HepG2 (cell line): ENCODE data around the gene PPDPF.

Experiments
- GABPA ChIP-seq, 2 experiments: IDR thresholded peaks; 2 replicates each; pipeline ENCODE4 v1.6.1; 2011 to 2016; ENCODE audit warnings: low read depth in 2 of 2, low read length in 1 of 2, missing biosample characterization in 1 of 2, missing genetic modification characterization in 1 of 2
- PAF1 ChIP-seq: IDR thresholded peaks from 2 replicates; pipeline ENCODE4 v1.6.1; 2016; ENCODE audit warnings: missing genetic modification reagents, missing compliant biosample characterization
- SP1 ChIP-seq, 2 experiments: fragments of 450-650 bp in 1 of 2; sonication (generic) in 1 of 2; formaldehyde crosslinking in 1 of 2; IDR thresholded peaks; 2 replicates each; pipeline versions ENCODE4 v1.4.0 to v1.6.1; 2016 to 2020; ENCODE audit warnings: missing genetic modification reagents in 1 of 2
- TBL1XR1 ChIP-seq: fragments of 150-350 bp; IDR thresholded peaks from 2 replicates; pipeline ENCODE4 v1.6.1; 2014; ENCODE audit warnings: borderline replicate concordance, low read length; ENCODE audit not compliant: partially characterized antibody
- ZNF143 ChIP-seq: sonication (generic); formaldehyde crosslinking; IDR thresholded peaks from 2 replicates; pipeline ENCODE4 v1.4.0; 2020; ENCODE audit warnings: missing genetic modification reagents
- TF ChIP-seq, protein P1 (sequence below): sonication (generic); formaldehyde crosslinking; IDR thresholded peaks from 2 replicates; pipeline ENCODE4 v1.4.0; 2020; ENCODE audit warnings: mild to moderate bottlenecking, low read depth, missing genetic modification reagents
- TF ChIP-seq, protein P2 (sequence below): sonication (generic); formaldehyde crosslinking; IDR thresholded peaks from 2 replicates; pipeline ENCODE4 v1.5.0; 2020; ENCODE audit warnings: mild to moderate bottlenecking, missing genetic modification reagents
- TF ChIP-seq, protein P3 (sequence below): sonication (generic); formaldehyde crosslinking; IDR thresholded peaks from 2 replicates; pipeline ENCODE4 v1.5.0; 2020; ENCODE audit warnings: mild to moderate bottlenecking, missing genetic modification reagents, moderate library complexity

DNA sequence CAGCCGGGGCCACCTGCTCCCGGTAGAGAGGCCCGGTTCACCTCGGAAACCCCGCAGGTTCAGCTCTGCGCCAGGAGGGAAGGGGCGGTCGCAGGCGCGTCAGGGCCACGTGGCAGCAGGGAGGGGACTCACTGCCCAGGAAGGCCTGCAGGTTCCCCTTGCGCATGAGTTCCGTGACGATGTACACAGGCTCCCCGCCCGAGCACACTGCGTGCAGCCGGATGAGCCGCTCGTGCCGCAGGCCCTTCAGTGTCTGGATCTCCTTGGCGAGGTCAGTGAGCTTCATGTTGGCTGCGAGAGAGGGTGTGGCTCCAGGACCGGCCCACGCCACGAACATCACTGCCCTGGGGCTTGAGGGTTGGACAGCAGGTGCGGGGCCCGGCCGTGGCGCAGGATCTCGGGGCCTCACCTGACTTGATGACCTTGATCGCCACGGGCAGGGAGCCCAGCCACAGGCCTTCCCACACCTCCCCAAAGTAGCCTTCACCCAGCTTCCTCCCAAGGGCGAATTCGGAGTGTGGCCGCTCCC lies 21.5 kb downstream of the PPDPF start:
- TF ChIP-seq, protein P1, sequence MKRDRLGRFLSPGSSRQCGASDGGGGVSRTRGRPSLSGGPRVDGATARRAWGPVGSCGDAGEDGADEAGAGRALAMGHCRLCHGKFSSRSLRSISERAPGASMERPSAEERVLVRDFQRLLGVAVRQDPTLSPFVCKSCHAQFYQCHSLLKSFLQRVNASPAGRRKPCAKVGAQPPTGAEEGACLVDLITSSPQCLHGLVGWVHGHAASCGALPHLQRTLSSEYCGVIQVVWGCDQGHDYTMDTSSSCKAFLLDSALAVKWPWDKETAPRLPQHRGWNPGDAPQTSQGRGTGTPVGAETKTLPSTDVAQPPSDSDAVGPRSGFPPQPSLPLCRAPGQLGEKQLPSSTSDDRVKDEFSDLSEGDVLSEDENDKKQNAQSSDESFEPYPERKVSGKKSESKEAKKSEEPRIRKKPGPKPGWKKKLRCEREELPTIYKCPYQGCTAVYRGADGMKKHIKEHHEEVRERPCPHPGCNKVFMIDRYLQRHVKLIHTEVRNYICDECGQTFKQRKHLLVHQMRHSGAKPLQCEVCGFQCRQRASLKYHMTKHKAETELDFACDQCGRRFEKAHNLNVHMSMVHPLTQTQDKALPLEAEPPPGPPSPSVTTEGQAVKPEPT (CRISPR knock-in tag): no peak
- TF ChIP-seq, protein P2, sequence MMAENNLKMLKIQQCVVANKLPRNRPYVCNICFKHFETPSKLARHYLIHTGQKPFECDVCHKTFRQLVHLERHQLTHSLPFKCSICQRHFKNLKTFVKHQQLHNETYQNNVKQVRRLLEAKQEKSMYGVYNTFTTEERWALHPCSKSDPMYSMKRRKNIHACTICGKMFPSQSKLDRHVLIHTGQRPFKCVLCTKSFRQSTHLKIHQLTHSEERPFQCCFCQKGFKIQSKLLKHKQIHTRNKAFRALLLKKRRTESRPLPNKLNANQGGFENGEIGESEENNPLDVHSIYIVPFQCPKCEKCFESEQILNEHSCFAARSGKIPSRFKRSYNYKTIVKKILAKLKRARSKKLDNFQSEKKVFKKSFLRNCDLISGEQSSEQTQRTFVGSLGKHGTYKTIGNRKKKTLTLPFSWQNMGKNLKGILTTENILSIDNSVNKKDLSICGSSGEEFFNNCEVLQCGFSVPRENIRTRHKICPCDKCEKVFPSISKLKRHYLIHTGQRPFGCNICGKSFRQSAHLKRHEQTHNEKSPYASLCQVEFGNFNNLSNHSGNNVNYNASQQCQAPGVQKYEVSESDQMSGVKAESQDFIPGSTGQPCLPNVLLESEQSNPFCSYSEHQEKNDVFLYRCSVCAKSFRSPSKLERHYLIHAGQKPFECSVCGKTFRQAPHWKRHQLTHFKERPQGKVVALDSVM (CRISPR knock-in tag): no peak
- TF ChIP-seq PAF1 (no peak), SP1 (IDR thresholded peaks at IDR 0.05) (no peak), SP1 (CRISPR knock-in tag; IDR thresholded peaks at IDR 0.05) (no peak), TBL1XR1 (no peak), ZNF143 (CRISPR knock-in tag) (no peak), GABPA (IDR thresholded peaks at IDR 0.05; ENCODE audit: low read depth, low read length) (no peak), GABPA (CRISPR knock-in tag; IDR thresholded peaks at IDR 0.05; ENCODE audit: low read depth) (no peak)
- TF ChIP-seq, protein P3, sequence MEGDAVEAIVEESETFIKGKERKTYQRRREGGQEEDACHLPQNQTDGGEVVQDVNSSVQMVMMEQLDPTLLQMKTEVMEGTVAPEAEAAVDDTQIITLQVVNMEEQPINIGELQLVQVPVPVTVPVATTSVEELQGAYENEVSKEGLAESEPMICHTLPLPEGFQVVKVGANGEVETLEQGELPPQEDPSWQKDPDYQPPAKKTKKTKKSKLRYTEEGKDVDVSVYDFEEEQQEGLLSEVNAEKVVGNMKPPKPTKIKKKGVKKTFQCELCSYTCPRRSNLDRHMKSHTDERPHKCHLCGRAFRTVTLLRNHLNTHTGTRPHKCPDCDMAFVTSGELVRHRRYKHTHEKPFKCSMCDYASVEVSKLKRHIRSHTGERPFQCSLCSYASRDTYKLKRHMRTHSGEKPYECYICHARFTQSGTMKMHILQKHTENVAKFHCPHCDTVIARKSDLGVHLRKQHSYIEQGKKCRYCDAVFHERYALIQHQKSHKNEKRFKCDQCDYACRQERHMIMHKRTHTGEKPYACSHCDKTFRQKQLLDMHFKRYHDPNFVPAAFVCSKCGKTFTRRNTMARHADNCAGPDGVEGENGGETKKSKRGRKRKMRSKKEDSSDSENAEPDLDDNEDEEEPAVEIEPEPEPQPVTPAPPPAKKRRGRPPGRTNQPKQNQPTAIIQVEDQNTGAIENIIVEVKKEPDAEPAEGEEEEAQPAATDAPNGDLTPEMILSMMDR (CRISPR knock-in tag): no peak
